OCI-LY1 (cell line): ENCODE results near the gene TUBG1.

Experiments
- H2AFZ ChIP-seq: fragments of 200-600 bp; sonication (generic), shearing (Covaris generic); 2 replicates; pipeline ENCODE4 v1.6.0; 2014; ENCODE audit warnings: antibody characterized with exemption, mild to moderate bottlenecking, low read length
- H3F3A ChIP-seq: fragments of 200-600 bp; sonication (generic), shearing (Covaris generic); 2 replicates; pipeline ENCODE4 v1.6.0; 2014; ENCODE audit warnings: mild to moderate bottlenecking, antibody characterized with exemption, low read length, moderate library complexity; ENCODE audit not compliant: insufficient read depth
- H3K27ac ChIP-seq: fragments of 200-600 bp; sonication (generic); 2 replicates; pipeline ENCODE4 v1.5.1; 2014; ENCODE audit warnings: low read length, mixed run types, mild to moderate bottlenecking, low read depth; ENCODE audit not compliant: poor library complexity, severe bottlenecking
- H3K27me3 ChIP-seq: fragments of 200-600 bp; sonication (generic); 2 replicates; pipeline ENCODE4 v1.6.0; 2014; ENCODE audit warnings: antibody characterized with exemption, mild to moderate bottlenecking, low read length, moderate library complexity; ENCODE audit not compliant: insufficient read depth
- H3K36me3 ChIP-seq: fragments of 200-600 bp; sonication (generic); 2 replicates; pipeline ENCODE4 v1.6.1; 2014; ENCODE audit warnings: mild to moderate bottlenecking, antibody characterized with exemption, low read length, moderate library complexity, mixed read lengths; ENCODE audit not compliant: insufficient read depth
- H3K4me1 ChIP-seq: fragments of 200-600 bp; sonication (generic); 2 replicates; pipeline ENCODE4 v1.5.1; 2014; ENCODE audit warnings: mild to moderate bottlenecking, low read length, moderate library complexity; ENCODE audit not compliant: insufficient read depth, severe bottlenecking
- H3K4me2 ChIP-seq: fragments of 200-600 bp; sonication (generic), shearing (Covaris generic); 2 replicates; pipeline ENCODE4 v1.6.1; 2014; ENCODE audit warnings: low read length
- H3K4me3 ChIP-seq: fragments of 200-600 bp; sonication (generic); 2 replicates; pipeline ENCODE4 v1.5.1; 2014; ENCODE audit warnings: low read length, low read depth, mild to moderate bottlenecking, mixed read lengths; ENCODE audit not compliant: poor library complexity, severe bottlenecking
- H3K79me2 ChIP-seq: fragments of 200-600 bp; shearing (Covaris generic); 2 replicates; pipeline ENCODE4 v1.6.1; 2016; ENCODE audit warnings: mixed run types, low read length, mixed read lengths; ENCODE audit not compliant: insufficient read depth
- H3K9ac ChIP-seq: fragments of 200-600 bp; sonication (generic), shearing (Covaris generic); 2 replicates; pipeline ENCODE4 v1.6.1; 2014; ENCODE audit warnings: mild to moderate bottlenecking, low read length, mixed read lengths
- H3K9me2 ChIP-seq: fragments of 200-600 bp; sonication (generic), shearing (Covaris generic); 2 replicates; pipeline ENCODE4 v1.6.1; 2014; ENCODE audit warnings: low read depth, mild to moderate bottlenecking, low read length, mixed read lengths
- H3K9me3 ChIP-seq: fragments of 200-600 bp; shearing (Covaris generic); 2 replicates; pipeline ENCODE4 v1.6.1; 2014; ENCODE audit warnings: low read length, mixed read lengths
- H4K20me1 ChIP-seq: fragments of 200-600 bp; sonication (generic), shearing (Covaris generic); 2 replicates; pipeline ENCODE4 v1.6.0; 2016; ENCODE audit warnings: mild to moderate bottlenecking, low read length; ENCODE audit not compliant: insufficient read depth
- CTCF ChIP-seq: fragments of 200-600 bp; sonication (generic), shearing (Covaris generic); IDR thresholded peaks from 2 replicates; pipeline ENCODE4 v1.5.1; 2017; ENCODE audit warnings: mild to moderate bottlenecking, antibody characterized with exemption, low read length, moderate library complexity, mixed read lengths
- EZH2 ChIP-seq: fragments of 200-600 bp; sonication (generic), shearing (Covaris generic); IDR thresholded peaks from 2 replicates; pipeline ENCODE4 v1.8.0; 2017; ENCODE audit warnings: borderline replicate concordance, mixed run types, mild to moderate bottlenecking, antibody characterized with exemption, low read length, moderate library complexity, mixed read lengths

The TUBG1 gene

GRCh38 chr17:42640121-42640520 is 30.6 kb downstream of the TUBG1 start:
- H3K9me2 ChIP-seq = no peaks in the 10 kb centered on the region
- no peak for TF ChIP-seq EZH2
- no peak for TF ChIP-seq CTCF
- H3K36me3 ChIP-seq = no peaks in the 10 kb centered on the region
- no peaks in the 10 kb centered on the region for H3K9me3 ChIP-seq
- H3K4me3 ChIP-seq = no peak overlapping the region
- no peaks in the 10 kb centered on the region for H3F3A ChIP-seq
- H3K4me1 ChIP-seq = no peaks in the 10 kb centered on the region
- H3K4me2 ChIP-seq = no peak overlapping the region
- no peaks in the 10 kb centered on the region for H4K20me1 ChIP-seq
- H3K27ac ChIP-seq = no peak overlapping the region
- H3K27me3 ChIP-seq = peaks cover 3% of the 10 kb centered on the region
- H2AFZ ChIP-seq = no peak overlapping the region
- no peak overlapping the region for H3K9ac ChIP-seq
- H3K79me2 ChIP-seq = no peaks in the 10 kb centered on the region

- no peaks in the 10 kb centered on the region for H3F3A ChIP-seq
Measured at GRCh38 chr17:42642336-42642735, 32.9 kb downstream of the TUBG1 start.

GRCh38 chr17:42647778-42648177 is 38.3 kb downstream of the TUBG1 start:
- Histone ChIP-seq H3F3A (no peaks in the 10 kb centered on the region), H3K79me2 (no peaks in the 10 kb centered on the region), H3K4me3 (no peak overlapping the region), H2AFZ (no peak overlapping the region), H3K9me3 (no peaks in the 10 kb centered on the region), H3K27ac (no peak overlapping the region), H3K9me2 (no peaks in the 10 kb centered on the region), H3K36me3 (no peaks in the 10 kb centered on the region), H3K27me3 (no peaks in the 10 kb centered on the region), H3K4me1 (peaks cover 5% of the 10 kb centered on the region), H4K20me1 (no peaks in the 10 kb centered on the region), H3K4me2 (no peak overlapping the region; the same call in 1 of the 2 replicates), H3K9ac (no peak overlapping the region)
- TF ChIP-seq CTCF (no peak), EZH2 (no peak)

More at GRCh38 chr17:42642336-42642735, 32.9 kb downstream of the TUBG1 start:
- Histone ChIP-seq H2AFZ (no peak overlapping the region), H3K4me3 (no peak overlapping the region), H4K20me1 (no peaks in the 10 kb centered on the region), H3K79me2 (no peaks in the 10 kb centered on the region), H3K9me2 (no peaks in the 10 kb centered on the region), H3K36me3 (no peaks in the 10 kb centered on the region), H3K9me3 (no peaks in the 10 kb centered on the region), H3K4me1 (no peaks in the 10 kb centered on the region), H3K27me3 (peaks cover 3% of the 10 kb centered on the region), H3K27ac (no peak overlapping the region), H3K9ac (no peak overlapping the region), H3K4me2 (no peak overlapping the region)
- TF ChIP-seq EZH2 (no peak), CTCF (no peak)
